Natural killer cell treated with Interleukin-12 subunit alpha and Interleukin-12 subunit beta and Interleukin-15 and Interleukin-18, amount 100 ng/mL, for 72 hours (primary cell): ENCODE data around the gene EMID1. TPM values are rescaled to one million over a fixed set of nuclear protein-coding genes. Genes with fewer than 3 reads are reported as not detected.
A peak's percentile ranks its signal among the peaks of the same experiment; 100 is the strongest.

Experiments
- ATAC-seq, 2 donors: fragments of 150-1000 bp; cut with Tn5 transposase in 1 of 2; sonication (Bioruptor Pico), chemical (Tn5 transposase) in 1 of 2; 2 replicates each; pipeline ENCODE4 v1.10.0; 2021
- DNase-seq: peaks from one replicate; pipeline ENCODE4 v3.0.0; 2022; ENCODE audit warnings: low spot score
- H3K27ac Mint-ChIP-seq, 2 donors: 1 replicate in 1 of 2; 2 replicates in 1 of 2; pipeline ENCODE4 v1.8.0; 2022; ENCODE audit warnings: mixed read lengths in 2 of 2, mild to moderate bottlenecking in 1 of 2, moderate library complexity in 1 of 2
- H3K27me3 Mint-ChIP-seq, 2 donors: 1 replicate in 1 of 2; 2 replicates in 1 of 2; pipeline ENCODE4 v1.8.0; 2022; ENCODE audit warnings: mixed read lengths in 2 of 2
- H3K36me3 Mint-ChIP-seq: one replicate; pipeline ENCODE4 v1.8.0; 2022; ENCODE audit warnings: mixed read lengths
- H3K4me1 Mint-ChIP-seq, 2 donors: 1 replicate in 1 of 2; 2 replicates in 1 of 2; pipeline ENCODE4 v1.8.0; 2022; ENCODE audit warnings: low read depth in 2 of 2, mixed read lengths in 2 of 2, mild to moderate bottlenecking in 1 of 2
- H3K4me3 Mint-ChIP-seq: one replicate; pipeline ENCODE4 v1.8.0; 2022; ENCODE audit warnings: mixed read lengths
- H3K9me3 Mint-ChIP-seq: 2 replicates; pipeline ENCODE4 v1.8.0; 2022; ENCODE audit warnings: mixed read lengths
- total RNA-seq, 2 donors: library from RNA; stranded (reverse); gene quantifications; one replicate each; pipeline ENCODE4 v1.2.3, GENCODE V29; 2022

EMID1 gene
- total RNA-seq, 2 donors from 2014 or later = 0.67 to 0.71 TPM

GRCh38 chr22:29200901-29201300 is 4.8 kb upstream of the EMID1 start:
- Mint-ChIP-seq H3K9me3 (no peaks in the 10 kb centered on the region), H3K36me3 (no peaks in the 10 kb centered on the region), H3K27ac (peak overlapping the region; percentile 13 to 48), H3K27me3 (peaks cover 0 to 7% of the 10 kb centered on the region in 2 donors), H3K4me3 (no peak overlapping the region), H3K4me1 (peaks cover 30 to 32% of the 10 kb centered on the region in 2 donors)
- DNase-seq (no peak), ATAC-seq (no peak)

GRCh38 chr22:29201782-29202181 is 3.9 kb upstream of the EMID1 start:
- no peak for ATAC-seq
- Mint-ChIP-seq H3K27me3 (peaks cover 4 to 14% of the 10 kb centered on the region in 2 donors), H3K36me3 (no peaks in the 10 kb centered on the region), H3K9me3 (no peaks in the 10 kb centered on the region), H3K27ac (peak overlapping the region; percentile 74 to 84), H3K4me3 (peak overlapping the region; percentile 69), H3K4me1 (peaks cover 33 to 34% of the 10 kb centered on the region in 2 donors)
- DNase-seq = no peak

GRCh38 chr22:29202212-29203192 is 3.2 kb upstream of the EMID1 start:
- Mint-ChIP-seq H3K9me3 (no peaks in the 10 kb centered on the region), H3K36me3 (no peaks in the 10 kb centered on the region), H3K27ac (peak overlapping the region; percentile 74 to 84), H3K27me3 (peaks cover 4 to 14% of the 10 kb centered on the region in 2 donors), H3K4me3 (peak overlapping the region; percentile 69), H3K4me1 (peaks cover 33 to 34% of the 10 kb centered on the region in 2 donors)
- peak; percentile 94 for DNase-seq
- ATAC-seq = peak; percentile 94

GRCh38 chr22:29203488-29204454 is 1.9 kb upstream of the EMID1 start:
- peaks cover 33 to 34% of the 10 kb centered on the region in 2 donors for H3K4me1 Mint-ChIP-seq
- no peaks in the 10 kb centered on the region for H3K36me3 Mint-ChIP-seq
- ATAC-seq (no peak), DNase-seq (no peak)
- H3K27me3 Mint-ChIP-seq = peaks cover 4 to 14% of the 10 kb centered on the region in 2 donors
- peak overlapping the region; percentile 74 to 84 for H3K27ac Mint-ChIP-seq
- peak overlapping the region; percentile 69 for H3K4me3 Mint-ChIP-seq
- H3K9me3 Mint-ChIP-seq = no peaks in the 10 kb centered on the region

GRCh38 chr22:29204455-29205183 is 1.1 kb upstream of the EMID1 start:
- DNase-seq (no peak), ATAC-seq (no peak)
- Mint-ChIP-seq H3K27me3 (peaks cover 4 to 14% of the 10 kb centered on the region in 2 donors), H3K36me3 (no peaks in the 10 kb centered on the region), H3K4me3 (peak overlapping the region; percentile 41), H3K9me3 (no peaks in the 10 kb centered on the region), H3K27ac (no peak overlapping the region), H3K4me1 (peaks cover 33 to 34% of the 10 kb centered on the region in 2 donors)

GRCh38 chr22:29205252-29205593 is 473 bp upstream of the EMID1 start:
- ATAC-seq (no peak), DNase-seq (no peak)
- Mint-ChIP-seq H3K4me1 (peaks cover 31 to 34% of the 10 kb centered on the region in 2 donors), H3K27me3 (peaks cover 4 to 14% of the 10 kb centered on the region in 2 donors), H3K9me3 (no peaks in the 10 kb centered on the region), H3K4me3 (peak overlapping the region; percentile 41), H3K27ac (no peak overlapping the region), H3K36me3 (no peaks in the 10 kb centered on the region)

GRCh38 chr22:29206372-29207242 is 911 bp downstream of the EMID1 start:
- no peak for DNase-seq

GRCh38 chr22:29207243-29207550 is 1.5 kb downstream of the EMID1 start:
- Mint-ChIP-seq H3K27me3 (peaks cover 4 to 14% of the 10 kb centered on the region in 2 donors), H3K36me3 (no peaks in the 10 kb centered on the region), H3K27ac (no peak overlapping the region), H3K9me3 (no peaks in the 10 kb centered on the region), H3K4me3 (no peak overlapping the region), H3K4me1 (peaks cover 21 to 24% of the 10 kb centered on the region in 2 donors)
- no peak for ATAC-seq
- no peak for DNase-seq

More at GRCh38 chr22:29206372-29207242, 911 bp downstream of the EMID1 start:
- no peaks in the 10 kb centered on the region for H3K9me3 Mint-ChIP-seq
- ATAC-seq = no peak
- H3K4me1 Mint-ChIP-seq = peaks cover 25 to 28% of the 10 kb centered on the region in 2 donors
- H3K36me3 Mint-ChIP-seq = no peaks in the 10 kb centered on the region
- peaks cover 4 to 14% of the 10 kb centered on the region in 2 donors for H3K27me3 Mint-ChIP-seq
- no peak overlapping the region for H3K27ac Mint-ChIP-seq
- H3K4me3 Mint-ChIP-seq = peak overlapping the region; percentile 82

- H3K27ac Mint-ChIP-seq = no peak overlapping the region
- peaks cover 15 to 17% of the 10 kb centered on the region in 2 donors for H3K4me1 Mint-ChIP-seq
- H3K9me3 Mint-ChIP-seq = no peaks in the 10 kb centered on the region
- ATAC-seq (no peak), DNase-seq (no peak)
- peaks cover 4 to 14% of the 10 kb centered on the region in 2 donors for H3K27me3 Mint-ChIP-seq
- H3K4me3 Mint-ChIP-seq = no peak overlapping the region
- no peaks in the 10 kb centered on the region for H3K36me3 Mint-ChIP-seq
Observed at GRCh38 chr22:29207562-29208501, 2.1 kb downstream of the EMID1 start.

- no peaks in the 10 kb centered on the region for H3K36me3 Mint-ChIP-seq
- H3K4me3 Mint-ChIP-seq = no peak overlapping the region
- H3K27ac Mint-ChIP-seq = no peak overlapping the region
- no peak for ATAC-seq
- peaks cover 13 to 15% of the 10 kb centered on the region in 2 donors for H3K4me1 Mint-ChIP-seq
- peaks cover 4 to 14% of the 10 kb centered on the region in 2 donors for H3K27me3 Mint-ChIP-seq
- no peak for DNase-seq
- H3K9me3 Mint-ChIP-seq = no peaks in the 10 kb centered on the region
Observed at GRCh38 chr22:29208502-29208862, 2.8 kb downstream of the EMID1 start.

- Mint-ChIP-seq H3K9me3 (no peaks in the 10 kb centered on the region), H3K36me3 (no peaks in the 10 kb centered on the region), H3K27ac (no peak overlapping the region), H3K4me3 (no peak overlapping the region), H3K27me3 (peaks cover 4 to 14% of the 10 kb centered on the region in 2 donors), H3K4me1 (peaks cover 13% of the 10 kb centered on the region in 2 donors)
- ATAC-seq = no peak
- no peak for DNase-seq
Observed at GRCh38 chr22:29208879-29209623, 3.4 kb downstream of the EMID1 start.
